ENCODE results near the gene BTBD2. TPM values are rescaled to one million over a fixed set of nuclear protein-coding genes. Genes with fewer than 3 reads are reported as not detected.

BTBD2 gene
- total RNA-seq, 1 donor from 2014 or later: 59.7 TPM

DNA sequence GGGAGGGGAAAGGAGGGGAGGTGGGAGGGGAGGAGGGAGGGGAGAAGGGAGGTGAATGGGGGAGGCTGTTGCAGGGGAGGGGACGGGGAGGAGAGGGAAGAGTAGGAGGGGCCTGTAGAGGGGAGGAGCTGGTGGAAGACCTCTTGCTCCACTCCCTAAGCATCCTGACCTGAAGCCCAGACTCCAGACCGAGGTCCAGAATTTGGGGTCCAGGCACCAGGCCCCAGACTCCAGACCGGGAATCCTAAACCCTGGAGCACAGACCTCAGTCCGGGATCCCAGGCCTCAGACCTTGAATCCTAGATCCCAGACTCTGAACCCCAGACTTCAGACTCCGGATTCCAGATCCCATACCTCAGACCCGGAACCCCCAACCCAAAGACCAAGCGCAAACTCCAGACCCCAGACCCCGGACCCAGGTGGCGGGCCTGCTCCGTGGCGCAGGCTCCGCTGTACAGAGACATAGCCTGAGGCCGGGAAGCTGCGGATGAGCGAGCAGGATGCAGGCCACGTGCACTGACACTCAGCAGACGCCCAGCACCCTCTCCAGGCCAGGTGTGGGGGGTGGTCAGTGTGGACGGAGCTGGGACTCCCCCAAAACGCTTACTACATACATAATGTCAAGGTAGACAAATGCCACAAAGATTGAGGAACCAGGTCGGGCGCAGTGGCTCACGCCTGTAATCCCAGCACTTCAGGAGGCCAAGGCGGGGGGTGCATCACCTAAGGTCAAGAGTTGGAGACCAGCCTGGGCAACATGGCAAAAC is 710 bp upstream of the BTBD2 start:
- TF ChIP-seq, protein P1, sequence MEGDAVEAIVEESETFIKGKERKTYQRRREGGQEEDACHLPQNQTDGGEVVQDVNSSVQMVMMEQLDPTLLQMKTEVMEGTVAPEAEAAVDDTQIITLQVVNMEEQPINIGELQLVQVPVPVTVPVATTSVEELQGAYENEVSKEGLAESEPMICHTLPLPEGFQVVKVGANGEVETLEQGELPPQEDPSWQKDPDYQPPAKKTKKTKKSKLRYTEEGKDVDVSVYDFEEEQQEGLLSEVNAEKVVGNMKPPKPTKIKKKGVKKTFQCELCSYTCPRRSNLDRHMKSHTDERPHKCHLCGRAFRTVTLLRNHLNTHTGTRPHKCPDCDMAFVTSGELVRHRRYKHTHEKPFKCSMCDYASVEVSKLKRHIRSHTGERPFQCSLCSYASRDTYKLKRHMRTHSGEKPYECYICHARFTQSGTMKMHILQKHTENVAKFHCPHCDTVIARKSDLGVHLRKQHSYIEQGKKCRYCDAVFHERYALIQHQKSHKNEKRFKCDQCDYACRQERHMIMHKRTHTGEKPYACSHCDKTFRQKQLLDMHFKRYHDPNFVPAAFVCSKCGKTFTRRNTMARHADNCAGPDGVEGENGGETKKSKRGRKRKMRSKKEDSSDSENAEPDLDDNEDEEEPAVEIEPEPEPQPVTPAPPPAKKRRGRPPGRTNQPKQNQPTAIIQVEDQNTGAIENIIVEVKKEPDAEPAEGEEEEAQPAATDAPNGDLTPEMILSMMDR (conservative IDR thresholded peaks at IDR 0.05; ENCODE audit: low read depth, low read length): no peak
- no peak for DNase-seq (ENCODE audit: low read depth)
- H3K4me3 ChIP-seq (ENCODE audit: low read depth, low read length): peak overlapping the region; percentile 49

DNA sequence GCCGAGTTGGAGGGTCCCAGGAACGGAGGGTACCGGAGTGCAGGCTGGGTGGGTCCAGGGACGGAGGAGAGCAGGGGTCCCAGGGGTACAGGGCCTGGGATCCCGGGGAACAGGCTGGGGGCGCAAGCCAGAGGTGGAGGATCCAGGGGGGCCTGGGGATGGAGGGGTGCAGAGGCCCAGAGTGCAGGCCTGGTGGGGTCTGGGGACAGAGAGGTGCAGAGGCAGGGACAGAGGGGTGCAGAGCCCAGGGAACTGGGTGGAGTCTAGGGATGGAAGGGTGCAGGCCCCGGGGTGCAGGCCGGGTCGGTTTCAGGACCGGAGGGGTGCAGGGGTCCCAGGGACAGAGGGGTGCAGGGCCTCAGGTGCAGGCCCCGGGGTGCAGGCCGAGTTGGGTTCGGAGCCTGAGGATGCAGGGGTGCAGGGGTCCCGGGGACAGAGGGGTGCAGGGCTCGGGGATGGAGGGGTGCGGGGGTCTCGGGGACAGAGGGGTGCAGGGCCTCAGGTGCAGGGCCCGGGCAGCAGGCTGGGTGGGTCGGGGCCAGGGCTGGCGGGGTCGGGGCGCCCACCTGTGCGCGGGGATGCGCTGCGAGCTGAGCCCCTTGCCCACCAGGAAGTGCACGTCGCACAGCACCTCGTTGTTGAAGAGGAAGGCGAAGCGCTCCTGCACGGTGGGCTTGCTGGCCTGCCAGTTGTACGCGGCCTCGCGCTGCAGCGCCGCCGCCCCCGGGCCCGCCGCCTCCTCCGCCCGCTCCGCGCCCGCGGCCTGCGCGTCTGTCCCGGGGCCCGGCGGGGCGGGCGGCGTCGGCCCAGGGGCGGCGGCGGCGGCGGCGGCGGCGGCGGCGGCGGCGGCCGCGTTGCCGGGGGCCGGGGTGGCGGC is 545 bp downstream of the BTBD2 start:
- TF ChIP-seq, protein P1 (conservative IDR thresholded peaks at IDR 0.05; ENCODE audit: low read depth, low read length): no peak
- no peak for DNase-seq (ENCODE audit: low read depth)
- peak overlapping the region; percentile 69 for H3K4me3 ChIP-seq (ENCODE audit: low read depth, low read length)

DNA sequence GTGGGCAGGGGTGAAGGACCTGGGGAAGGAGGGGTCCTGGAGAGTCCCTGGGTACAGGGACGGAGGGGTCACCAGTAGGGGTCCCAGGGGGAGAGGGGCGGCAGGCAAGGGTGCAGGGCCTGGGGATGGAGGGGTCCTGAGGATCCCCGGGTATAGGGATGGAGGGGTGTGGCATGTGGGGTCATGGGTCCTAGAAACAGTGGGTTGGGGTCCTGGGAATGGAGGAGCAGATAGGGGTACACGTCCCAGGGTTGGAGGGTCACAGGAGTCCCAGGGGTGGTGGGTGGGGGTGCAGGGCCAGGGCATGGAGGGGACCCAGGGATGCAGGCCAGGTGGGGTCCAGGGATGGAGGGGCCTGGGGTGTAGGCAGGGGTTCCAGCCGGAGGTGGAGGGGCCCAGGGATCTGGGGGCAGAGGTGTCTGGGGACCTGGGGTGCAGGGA is 1.4 kb downstream of the BTBD2 start:
- TF ChIP-seq, protein P1 (conservative IDR thresholded peaks at IDR 0.05; ENCODE audit: low read depth, low read length): no peak
- peak overlapping the region; percentile 69 for H3K4me3 ChIP-seq (ENCODE audit: low read depth, low read length)
- DNase-seq (ENCODE audit: low read depth): no peak

DNA sequence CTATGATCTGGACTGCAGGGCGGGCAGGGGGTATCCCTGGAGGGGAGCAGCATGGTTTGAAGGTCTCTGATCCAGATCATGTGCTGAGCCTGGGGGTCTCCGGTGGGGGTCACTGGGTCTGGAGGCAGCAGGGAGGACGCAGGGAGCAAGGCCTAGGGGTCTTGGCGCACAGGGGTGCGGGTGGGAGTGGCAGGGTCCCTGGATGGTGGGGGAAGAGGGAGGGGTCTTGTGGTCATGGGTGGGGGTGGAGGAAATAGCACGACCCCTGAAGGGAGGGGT is 1.9 kb downstream of the BTBD2 start:
- no peak for DNase-seq (ENCODE audit: low read depth)
- TF ChIP-seq, protein P1 (conservative IDR thresholded peaks at IDR 0.05; ENCODE audit: low read depth, low read length): no peak
- no peak overlapping the region for H3K4me3 ChIP-seq (ENCODE audit: low read depth, low read length)

DNA sequence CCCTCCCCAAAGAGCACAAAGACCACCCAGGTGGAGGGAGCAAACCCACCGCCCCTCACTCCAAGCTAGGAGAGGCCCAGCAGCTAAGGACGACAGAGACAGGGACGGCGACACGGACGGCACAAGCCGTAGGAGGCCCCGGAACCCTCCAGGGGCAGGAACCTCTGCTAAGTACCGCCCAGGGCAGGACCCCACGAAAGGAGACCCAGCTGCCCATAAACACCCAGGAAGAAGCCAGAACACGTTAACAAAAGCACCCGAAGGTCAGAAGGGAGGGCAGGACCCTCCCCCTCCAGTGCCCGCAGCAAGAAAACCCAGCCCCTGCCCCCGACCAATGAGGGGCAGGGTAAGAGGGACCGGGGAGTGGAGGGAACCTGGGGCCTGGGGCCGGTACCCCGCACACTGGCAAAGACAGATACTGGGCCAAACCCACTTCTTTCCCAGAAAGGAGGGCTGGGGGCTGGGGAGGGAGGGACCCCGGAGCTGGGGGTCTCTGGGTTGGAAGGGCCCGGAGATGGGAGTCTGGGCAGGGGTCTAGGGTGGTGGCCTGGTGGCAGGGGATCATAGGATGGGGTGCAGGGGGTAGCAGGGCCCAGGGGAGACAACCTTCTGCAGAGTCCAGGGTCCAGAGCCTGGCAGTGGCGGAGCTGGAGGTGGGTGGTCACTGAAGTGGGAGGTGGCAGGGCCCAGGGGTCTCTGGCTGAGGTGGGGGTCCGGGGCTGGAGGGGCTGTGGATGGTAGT is 2.4 kb downstream of the BTBD2 start:
- TF ChIP-seq, protein P1 (conservative IDR thresholded peaks at IDR 0.05; ENCODE audit: low read depth, low read length): no peak
- DNase-seq (ENCODE audit: low read depth): no peak
- H3K4me3 ChIP-seq (ENCODE audit: low read depth, low read length): no peak overlapping the region

DNA sequence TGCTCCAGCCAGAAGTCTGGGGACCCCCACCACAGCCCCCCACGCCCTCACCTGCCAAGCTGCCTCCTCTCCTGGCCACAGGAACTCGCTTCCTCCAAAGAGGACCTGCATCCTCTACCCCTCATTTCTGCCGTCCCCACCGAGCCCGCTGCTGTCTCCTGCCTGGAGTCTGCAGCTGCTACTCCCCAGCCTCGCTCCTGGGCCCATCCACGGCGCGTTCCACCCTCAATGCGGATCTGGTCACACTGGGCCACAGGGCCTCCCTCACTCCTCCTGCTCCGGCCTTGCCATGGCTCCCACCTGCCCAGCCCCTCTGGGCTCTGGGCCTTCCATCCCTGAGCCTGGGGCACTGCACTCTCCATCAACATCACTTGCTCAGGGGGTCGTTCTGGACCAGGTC is 4.3 kb downstream of the BTBD2 start:
- no peak for DNase-seq (ENCODE audit: low read depth)
- TF ChIP-seq, protein P1 (conservative IDR thresholded peaks at IDR 0.05; ENCODE audit: low read depth, low read length): no peak
- H3K4me3 ChIP-seq (ENCODE audit: low read depth, low read length): no peak overlapping the region

Data from epithelial cell of proximal tubule (primary cell).